SK-N-SH (cell line): Measurements from ENCODE around the gene SCAMP2. TPM values are rescaled to one million over a fixed set of nuclear protein-coding genes. Genes with fewer than 3 reads are reported as not detected.

Source experiments
- CTCF ChIA-PET: fragments of 300-600, 350-600 bp; formaldehyde crosslinking; extraction: SDS; loops from one replicate; lab custom pipeline; 2021; lab: Yijun Ruan, JAX
- POLR2A ChIA-PET: fragments of 350-600 bp; sonication (Branson Sonifier 250); formaldehyde crosslinking; extraction: SDS; loops from one replicate; lab custom pipeline; 2020; ENCODE audit warnings: antibody characterized with exemption, inconsistent platforms; lab: Yijun Ruan, JAX
- DNase-seq: peaks from one replicate; pipeline ENCODE4 v3.0.0; 2012
- H2AFZ ChIP-seq: fragments of 200-600 bp; sonication (generic); 2 replicates; pipeline ENCODE4 v1.8.1; 2016; ENCODE audit warnings: antibody characterized with exemption, mild to moderate bottlenecking, low read depth
- H3F3A ChIP-seq: fragments of 200-600 bp; sonication (generic); replicated peaks from 2 replicates; pipeline ENCODE3; 2016; ENCODE audit warnings: antibody characterized with exemption, mild to moderate bottlenecking; ENCODE audit not compliant: insufficient read depth
- H3K27ac ChIP-seq, 2 experiments: fragments of 200-500 bp in 1 of 2; fragments of 200-600 bp in 1 of 2; sonication (Bioruptor generic) in 1 of 2; sonication (generic), shearing (Covaris generic) in 1 of 2; 2 replicates each; pipeline versions ENCODE4 v1.5.1 to v1.6.1; 2014 to 2016; ENCODE audit warnings: low read depth in 2 of 2, inconsistent platforms in 1 of 2, low read length in 1 of 2, mild to moderate bottlenecking in 1 of 2, mixed read lengths in 1 of 2
- H3K27me3 ChIP-seq: fragments of 200-600 bp; sonication (generic), shearing (Covaris generic); 2 replicates; pipeline ENCODE4 v1.6.1; 2016; ENCODE audit warnings: mixed run types; ENCODE audit not compliant: insufficient read depth
- H3K36me3 ChIP-seq, 2 experiments: fragments of 200-500 bp in 1 of 2; fragments of 200-600 bp in 1 of 2; sonication (Bioruptor generic) in 1 of 2; sonication (generic) in 1 of 2; replicated peaks in 1 of 2; 2 replicates each; pipeline versions ENCODE3 to v1.5.1; 2014 to 2016; ENCODE audit warnings: low read length in 1 of 2, mild to moderate bottlenecking in 1 of 2; ENCODE audit not compliant: insufficient read depth in 2 of 2, control insufficient read depth in 1 of 2
- H3K4me1 ChIP-seq, 2 experiments: fragments of 200-500 bp in 1 of 2; fragments of 200-600 bp in 1 of 2; sonication (Bioruptor generic) in 1 of 2; sonication (generic), shearing (Covaris generic) in 1 of 2; 2 replicates each; pipeline versions ENCODE4 v1.5.1 to v1.6.1; 2014 to 2016; ENCODE audit warnings: low read depth in 1 of 2, low read length in 1 of 2, mixed run types in 1 of 2; ENCODE audit not compliant: insufficient read depth in 2 of 2, control insufficient read depth in 1 of 2
- H3K4me2 ChIP-seq: fragments of 200-600 bp; sonication (generic), shearing (Covaris generic); 2 replicates; pipeline ENCODE4 v1.6.1; 2017; ENCODE audit warnings: mixed run types
- H3K4me3 ChIP-seq, 2 experiments: fragments of 200-500 bp in 1 of 2; fragments of 200-600 bp in 1 of 2; sonication (Bioruptor generic) in 1 of 2; sonication (generic), shearing (Covaris generic) in 1 of 2; 2 replicates each; pipeline versions ENCODE4 v1.5.1 to v1.8.1; 2014 to 2016; ENCODE audit warnings: low read depth in 2 of 2, inconsistent platforms in 1 of 2, low read length in 1 of 2, mild to moderate bottlenecking in 1 of 2, mixed read lengths in 1 of 2, moderate library complexity in 1 of 2
- H3K79me2 ChIP-seq: fragments of 200-600 bp; sonication (generic); 2 replicates; pipeline ENCODE4 v1.8.1; 2017; ENCODE audit warnings: mild to moderate bottlenecking; ENCODE audit not compliant: insufficient read depth
- H3K9ac ChIP-seq: fragments of 200-600 bp; sonication (generic); 2 replicates; pipeline ENCODE4 v1.6.1; 2017; ENCODE audit warnings: mixed run types
- H3K9me2 ChIP-seq: fragments of 200-600 bp; sonication (generic); 2 replicates; pipeline ENCODE4 v1.6.1; 2017; ENCODE audit warnings: mixed run types
- H3K9me3 ChIP-seq: fragments of 200-600 bp; sonication (generic); 2 replicates; pipeline ENCODE4 v1.6.1; 2017; ENCODE audit warnings: mixed run types, mild to moderate bottlenecking, moderate library complexity
- H4K20me1 ChIP-seq: fragments of 200-600 bp; sonication (generic); 2 replicates; pipeline ENCODE4 v1.6.1; 2017; ENCODE audit warnings: mild to moderate bottlenecking, mixed run types; ENCODE audit not compliant: insufficient read depth
- ELF1 ChIP-seq: IDR thresholded peaks from 2 replicates; pipeline ENCODE4 v1.4.0; 2012
- EZH2phosphoT487 ChIP-seq: fragments of 200-600 bp; sonication (generic); IDR thresholded peaks from 2 replicates; pipeline ENCODE4 v1.6.1; 2017; ENCODE audit warnings: low read depth, mixed run types, mild to moderate bottlenecking, antibody characterized with exemption, moderate library complexity, borderline replicate concordance
- FOSL2 ChIP-seq: IDR thresholded peaks from 2 replicates; pipeline ENCODE4 v1.4.0; 2012; ENCODE audit warnings: low read depth, mild to moderate bottlenecking, moderate library complexity, borderline replicate concordance
- FOXJ3 ChIP-seq: sonication (generic); formaldehyde crosslinking; IDR thresholded peaks from 2 replicates; pipeline ENCODE4 v1.5.1; 2020; ENCODE audit warnings: mild to moderate bottlenecking, missing genetic modification reagents
- FOXM1 ChIP-seq: IDR thresholded peaks from 2 replicates; pipeline ENCODE4 v1.4.0; 2012; ENCODE audit warnings: low read depth, mild to moderate bottlenecking
- GATA2 ChIP-seq: sonication (generic); formaldehyde crosslinking; IDR thresholded peaks from 2 replicates; pipeline ENCODE4 v1.5.0; 2020; ENCODE audit warnings: mild to moderate bottlenecking, missing genetic modification reagents
- IRF3 ChIP-seq: fragments of 150-350 bp; IDR thresholded peaks from 2 replicates; pipeline ENCODE4 v1.6.1; 2016; ENCODE audit warnings: mild to moderate bottlenecking, low read depth, low read length
- RAD21 ChIP-seq: IDR thresholded peaks from 2 replicates; pipeline ENCODE4 v1.6.1; 2012; ENCODE audit warnings: mild to moderate bottlenecking, low read length
- RCOR1 ChIP-seq: fragments of 150-350 bp; IDR thresholded peaks from 2 replicates; pipeline ENCODE4 v1.6.1; 2017; ENCODE audit warnings: antibody characterized with exemption, low read length
- RXRA ChIP-seq: IDR thresholded peaks from 2 replicates; pipeline ENCODE4 v1.4.0; 2012; ENCODE audit warnings: low read depth, mild to moderate bottlenecking, borderline replicate concordance
- TAF1 ChIP-seq: IDR thresholded peaks from 2 replicates; pipeline ENCODE4 v1.6.1; 2012; ENCODE audit warnings: low read depth, mild to moderate bottlenecking, low read length, moderate library complexity, borderline replicate concordance
- TCF12 ChIP-seq: IDR thresholded peaks from 2 replicates; pipeline ENCODE4 v1.4.0; 2012
- USF1 ChIP-seq: IDR thresholded peaks from 2 replicates; pipeline ENCODE4 v1.4.0; 2012; ENCODE audit warnings: low read depth, borderline replicate concordance
- ZBTB33 ChIP-seq: IDR thresholded peaks from 2 replicates; pipeline ENCODE4 v1.4.0; 2012; ENCODE audit warnings: low read depth, borderline replicate concordance
- WGBS: methylation state at CpG from one replicate; pipeline ENCODE4 v1.1.6; 2017; ENCODE audit warnings: low lambda C conversion rate; 5-methylcytosine and 5-hydroxymethylcytosine counted together
- polyA plus RNA-seq, 3 experiments: library from polyadenylated mRNA; depleted of rRNA; stranded (reverse); fragments of >200 nt; gene quantifications; 2 replicates each; pipeline ENCODE4 v1.2.3, GENCODE V29; 2012

The SCAMP2 gene
- polyA plus RNA-seq, 1 of the 3 experiments (the other 2 are of a cell fraction): 88.1 TPM

- TF ChIP-seq GATA2 (no peak), USF1 (no peak), ELF1 (no peak)
Observed at GRCh38 chr15:74882528-74882927, 9.4 kb upstream of the SCAMP2 start (continued).

- H3K4me2 ChIP-seq: no peak overlapping the region
- H3K27ac ChIP-seq: no peak overlapping the region
- no peaks in the 10 kb centered on the region for H3K36me3 ChIP-seq
- no peak overlapping the region for H3K9ac ChIP-seq
- no peaks in the 10 kb centered on the region for H3K27me3 ChIP-seq
- no peak overlapping the region for H2AFZ ChIP-seq
- H3K9me2 ChIP-seq: no peaks in the 10 kb centered on the region
- H3K4me1 ChIP-seq: peaks cover 0 to 4% of the 10 kb centered on the region in 2 experiments; a peak in 1 of 4 replicates
- H3K79me2 ChIP-seq: no peaks in the 10 kb centered on the region
- TF ChIP-seq ELF1: no peak
- TF ChIP-seq FOSL2: no peak
- TF ChIP-seq FOXM1: no peak
- no peak for TF ChIP-seq TCF12
- TF ChIP-seq USF1: no peak
- TF ChIP-seq TAF1: no peak
- TF ChIP-seq RCOR1: no peak
- no peak for TF ChIP-seq ZBTB33
- no peak for TF ChIP-seq EZH2phosphoT487
- no peak for TF ChIP-seq RXRA
- TF ChIP-seq FOXJ3: no peak
- TF ChIP-seq IRF3: no peak
- TF ChIP-seq RAD21: no peak
- no peaks in the 10 kb centered on the region for H4K20me1 ChIP-seq
- no peak overlapping the region for H3K4me3 ChIP-seq
- 80% methylated on average over 4 of the region's 4 CpGs for WGBS
- ChIA-PET POLR2A (no interaction called here), CTCF (interaction anchor here (1.4 to 1.7 kb wide), 2 partner anchors 23 to 72 kb away, joined by 5 read pairs; no protein-coding TSS in a partner anchor)
- no peaks in the 10 kb centered on the region for H3K9me3 ChIP-seq
- H3F3A ChIP-seq: no peaks in the 10 kb centered on the region
- DNase-seq: no peak
Observed at GRCh38 chr15:74878273-74878672, 5.1 kb upstream of the SCAMP2 start.
